ENCODE measurements around the gene SIGLEC8.

GRCh38 chr19:51470966-51471365 is 12.7 kb upstream of the SIGLEC8 start:
- TF ChIP-seq CTCF (IDR thresholded peaks at IDR 0.05; ENCODE audit: low read depth, low read length, poor library complexity, severe bottlenecking): no peak
- TF ChIP-seq EZH2phosphoT487 (IDR thresholded peaks at IDR 0.05; ENCODE audit: borderline replicate concordance, low read length): no peak

Data from DOHH2 (cell line).